Activated CD8-positive, alpha-beta T cell treated with anti-CD3 and anti-CD28 coated beads for 36 hours (primary cell): ENCODE data around the gene EXOSC10. TPM values are rescaled to one million over a fixed set of nuclear protein-coding genes. Genes with fewer than 3 reads are reported as not detected.
"Not testable (repeated sequence)": the region's sequence is repeated elsewhere in the genome, so short reads cannot be mapped to it uniquely, and the experiment has no call there.

ENCODE experiments used
- ATAC-seq: fragments of 200-7000 bp; cut with Tn5 transposase; one replicate; pipeline ENCODE4 v1.10.0; 2021; ENCODE audit warnings: mild to moderate bottlenecking, moderate library complexity
- CTCF ChIA-PET: fragments of 350-600 bp; sonication (Branson Sonifier 250); formaldehyde crosslinking; loops from one replicate; lab custom pipeline; 2021; ENCODE audit warnings: antibody characterized with exemption; lab: Charles Lee
- POLR2A ChIA-PET: fragments of 350-600 bp; sonication (Branson Sonifier 250); formaldehyde crosslinking; loops from one replicate; lab custom pipeline; 2021; ENCODE audit warnings: antibody characterized with exemption; lab: Charles Lee
- DNase-seq: peaks from one replicate; pipeline ENCODE4 v3.0.0-alpha.2; 2020
- H3K27ac Mint-ChIP-seq: one replicate; pipeline ENCODE4 v1.8.0; 2021; ENCODE audit warnings: mild to moderate bottlenecking, mixed read lengths
- H3K27me3 Mint-ChIP-seq: one replicate; pipeline ENCODE4 v1.8.0; 2021; ENCODE audit warnings: mixed read lengths
- H3K36me3 Mint-ChIP-seq: one replicate; pipeline ENCODE4 v1.8.0; 2021; ENCODE audit warnings: low read depth, mixed read lengths
- H3K4me1 Mint-ChIP-seq: one replicate; pipeline ENCODE4 v1.8.0; 2021; ENCODE audit warnings: low read depth, mixed read lengths
- H3K4me3 Mint-ChIP-seq: one replicate; pipeline ENCODE4 v1.8.0; 2021; ENCODE audit warnings: mild to moderate bottlenecking, moderate library complexity, mixed read lengths
- H3K9me3 Mint-ChIP-seq: one replicate; pipeline ENCODE4 v1.8.0; 2021; ENCODE audit warnings: mixed read lengths
- CTCF ChIP-seq: fragments of 200-600 bp; IDR thresholded peaks from one replicate; pipeline ENCODE4 v1.8.0; 2022; ENCODE audit warnings: antibody characterized with exemption, mild to moderate bottlenecking
- intact Hi-C: fragments of 100-400 bp; cut with micrococcal nuclease; formaldehyde crosslinking; loops from one replicate; pipeline ENCODE4 v1.10.0; 2022
- total RNA-seq, 2 experiments: library from RNA; stranded (reverse); gene quantifications; one replicate each; pipeline ENCODE4 v1.2.3, GENCODE V29; 2021

Gene EXOSC10
- total RNA-seq, 2 experiments from 2014 or later = 66.6 to 69.8 TPM

GRCh38 chr1:11041048-11041447, 58.6 kb downstream of the EXOSC10 start:
- H3K27ac Mint-ChIP-seq = no peak overlapping the region
- POLR2A ChIA-PET = no interaction called here
- intact Hi-C loops = no loop called here

GRCh38 chr1:11040105-11040429, 59.6 kb downstream of the EXOSC10 start:
- ATAC-seq, H3K27ac Mint-ChIP-seq, H3K4me3 Mint-ChIP-seq, intact Hi-C loops, H3K36me3 Mint-ChIP-seq, POLR2A ChIA-PET, DNase-seq, H3K4me1 Mint-ChIP-seq, H3K9me3 Mint-ChIP-seq, H3K27me3 Mint-ChIP-seq: not testable (repeated sequence)
- CTCF ChIA-PET = interaction anchor here (0.6 kb wide), 1 partner anchor 223 kb away, joined by 3 read pairs; no protein-coding TSS in a partner anchor

More at GRCh38 chr1:11041048-11041447, 58.6 kb downstream of the EXOSC10 start:
- H3K9me3 Mint-ChIP-seq = no peaks in the 10 kb centered on the region
- H3K4me3 Mint-ChIP-seq = no peak overlapping the region
- DNase-seq (no peak), ATAC-seq (no peak)
- TF ChIP-seq CTCF = no peak
- peaks cover 5% of the 10 kb centered on the region for H3K4me1 Mint-ChIP-seq
- H3K27me3 Mint-ChIP-seq = peaks cover 2% of the 10 kb centered on the region
- CTCF ChIA-PET = no interaction called here
- H3K36me3 Mint-ChIP-seq = no peaks in the 10 kb centered on the region

GRCh38 chr1:11039351-11040104, 60.1 kb downstream of the EXOSC10 start:
- intact Hi-C loops = loop anchor here (5.0 kb wide), 2 partner anchors 33 to 603 kb away; no protein-coding TSS in a partner anchor
- ATAC-seq (no peak), DNase-seq (no peak)
- no peak for TF ChIP-seq CTCF
- H3K9me3 Mint-ChIP-seq = no peaks in the 10 kb centered on the region
- CTCF ChIA-PET = interaction anchor here (0.6 to 4.0 kb wide), 12 partner anchors 9 to 611 kb away, joined by 3 to 78 read pairs (median 17); partner anchors contain the start of genes EXOSC10, SRM and UBIAD1
- H3K4me1 Mint-ChIP-seq = peaks cover 5% of the 10 kb centered on the region
- H3K4me3 Mint-ChIP-seq = no peak overlapping the region
- H3K36me3 Mint-ChIP-seq = no peaks in the 10 kb centered on the region
- no peak overlapping the region for H3K27ac Mint-ChIP-seq
- H3K27me3 Mint-ChIP-seq = peaks cover 2% of the 10 kb centered on the region
- POLR2A ChIA-PET = interaction anchor here (0.6 kb wide), 1 partner anchor 332 kb away, joined by 3 read pairs; no protein-coding TSS in a partner anchor

GRCh38 chr1:11037740-11038182, 61.9 kb downstream of the EXOSC10 start:
- ChIA-PET CTCF (interaction anchor here (0.6 to 4.0 kb wide), 105 partner anchors 8 to 876 kb away, joined by 3 to 78 read pairs (median 5); partner anchors contain the start of genes ANGPTL7, C1orf167, EXOSC10 and FBXO6), POLR2A (interaction anchor here (0.7 to 2.6 kb wide), 15 partner anchors 11 to 225 kb away, joined by 3 to 25 read pairs (median 5); partner anchors contain the start of genes EXOSC10, MTOR and SRM)
- H3K27me3 Mint-ChIP-seq = peaks cover 2% of the 10 kb centered on the region
- H3K9me3 Mint-ChIP-seq = no peaks in the 10 kb centered on the region
- ATAC-seq = peak; percentile 99
- peak; percentile 97 for TF ChIP-seq CTCF
- DNase-seq = peak; percentile 92
- peaks cover 5% of the 10 kb centered on the region for H3K4me1 Mint-ChIP-seq
- intact Hi-C loops = loop anchor here (5.0 kb wide), 2 partner anchors 35 to 605 kb away; no protein-coding TSS in a partner anchor
- no peak overlapping the region for H3K4me3 Mint-ChIP-seq
- H3K36me3 Mint-ChIP-seq = no peaks in the 10 kb centered on the region
- no peak overlapping the region for H3K27ac Mint-ChIP-seq

- ATAC-seq, H3K4me3 Mint-ChIP-seq, H3K27me3 Mint-ChIP-seq, DNase-seq, H3K36me3 Mint-ChIP-seq, H3K9me3 Mint-ChIP-seq, H3K4me1 Mint-ChIP-seq, H3K27ac Mint-ChIP-seq: not testable (repeated sequence)
- intact Hi-C loops = loop anchor here (5.0 kb wide), 2 partner anchors 35 to 605 kb away; no protein-coding TSS in a partner anchor
- CTCF ChIA-PET = interaction anchor here (0.6 to 4.0 kb wide), 96 partner anchors 7 to 877 kb away, joined by 3 to 78 read pairs (median 6); partner anchors contain the start of genes ANGPTL7, C1orf167, EXOSC10 and MASP2
- POLR2A ChIA-PET = interaction anchor here (0.9 to 2.6 kb wide), 14 partner anchors 10 to 226 kb away, joined by 3 to 25 read pairs (median 5); partner anchors contain the start of genes MTOR and SRM
Observed at GRCh38 chr1:11037019-11037739, 62.5 kb downstream of the EXOSC10 start.
